Measurements from ENCODE around the gene UBR3. TPM values are rescaled to one million over a fixed set of nuclear protein-coding genes. Genes with fewer than 3 reads are reported as not detected.
"Not testable (repeated sequence)": the region's sequence is repeated elsewhere in the genome, so short reads cannot be mapped to it uniquely, and the experiment has no call there.

Gene UBR3
- polyA plus RNA-seq, 1 donor: 48.3 TPM

DNA sequence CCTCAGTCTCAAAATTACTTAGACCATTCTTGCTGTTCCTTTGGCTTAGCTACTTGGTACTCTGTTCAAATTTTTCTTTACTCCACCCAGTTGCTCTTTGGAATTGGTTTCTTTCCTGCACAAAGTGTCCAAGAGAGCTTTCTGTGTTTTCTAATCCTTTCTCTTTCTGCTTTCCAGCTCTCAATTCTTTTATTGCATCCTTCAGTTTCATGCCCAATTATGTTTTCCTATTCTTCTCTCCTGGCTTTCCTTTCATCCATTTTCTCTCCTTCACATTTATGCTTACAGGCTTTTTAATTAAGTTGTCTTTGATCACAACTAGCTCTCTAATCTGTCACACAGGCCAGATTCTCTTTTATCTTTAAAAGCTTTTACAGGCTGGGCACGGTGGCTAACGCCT is 38.2 kb downstream of the UBR3 start:
- no peak for DNase-seq

DNA sequence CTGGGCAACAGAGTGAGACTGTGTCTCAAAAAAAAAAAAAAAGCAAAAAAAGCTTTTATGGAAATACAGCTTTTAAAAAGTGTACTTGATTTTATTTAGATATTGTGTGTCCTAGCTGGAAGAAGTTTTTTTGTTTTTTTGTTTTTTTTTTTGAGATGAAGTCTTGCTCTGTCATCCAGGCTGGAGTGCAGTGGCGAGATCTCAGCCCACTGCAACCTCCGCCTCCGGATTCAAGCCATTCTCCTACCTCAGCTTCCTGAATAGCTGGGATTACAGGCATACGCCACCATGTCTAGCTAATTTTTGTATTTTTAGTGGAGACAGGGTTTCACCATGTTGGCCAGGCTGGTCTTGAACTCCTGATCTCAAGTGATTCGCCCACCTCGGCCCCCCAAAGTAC is 39.0 kb downstream of the UBR3 start:
- DNase-seq: not testable (repeated sequence)

DNA sequence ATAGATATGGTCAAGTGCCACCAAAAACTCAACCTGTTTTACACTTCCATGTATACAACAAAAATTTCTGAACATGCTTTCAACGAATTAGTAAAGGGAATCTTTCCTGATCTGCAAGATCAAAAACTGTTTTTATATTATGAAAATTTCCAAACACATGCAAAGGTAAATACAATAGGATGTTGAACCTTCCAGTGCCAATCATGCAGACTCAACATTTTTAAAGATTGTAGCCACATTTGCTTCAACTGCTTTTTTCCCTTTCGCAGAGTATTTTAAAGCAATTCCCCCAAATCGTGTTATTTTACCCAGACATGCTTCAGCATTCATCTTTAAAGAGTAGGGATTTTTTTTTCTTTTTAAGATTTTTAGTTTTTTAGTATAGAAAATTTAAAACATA is 40.3 kb downstream of the UBR3 start:
- no peak for DNase-seq

DNA sequence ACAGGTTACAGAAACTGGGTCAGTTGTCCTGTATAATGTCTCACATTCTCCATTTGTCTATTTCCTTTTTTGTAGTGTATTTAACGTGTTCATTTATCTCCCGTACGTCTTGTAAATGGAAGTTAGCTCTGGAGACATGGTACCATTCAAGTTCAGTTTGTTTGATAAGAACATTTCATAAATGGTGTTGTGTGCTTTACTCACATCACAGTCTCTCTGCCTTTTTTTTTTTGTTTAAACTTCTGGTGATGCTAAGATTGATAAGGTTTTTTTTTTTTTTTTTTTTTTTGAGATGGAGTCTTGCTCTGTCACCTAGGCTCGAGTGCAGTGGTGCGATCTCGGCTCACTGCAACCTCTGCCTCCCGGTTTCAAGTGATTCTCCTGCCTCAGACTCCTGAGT is 41.7 kb downstream of the UBR3 start:
- DNase-seq: no peak

DNA sequence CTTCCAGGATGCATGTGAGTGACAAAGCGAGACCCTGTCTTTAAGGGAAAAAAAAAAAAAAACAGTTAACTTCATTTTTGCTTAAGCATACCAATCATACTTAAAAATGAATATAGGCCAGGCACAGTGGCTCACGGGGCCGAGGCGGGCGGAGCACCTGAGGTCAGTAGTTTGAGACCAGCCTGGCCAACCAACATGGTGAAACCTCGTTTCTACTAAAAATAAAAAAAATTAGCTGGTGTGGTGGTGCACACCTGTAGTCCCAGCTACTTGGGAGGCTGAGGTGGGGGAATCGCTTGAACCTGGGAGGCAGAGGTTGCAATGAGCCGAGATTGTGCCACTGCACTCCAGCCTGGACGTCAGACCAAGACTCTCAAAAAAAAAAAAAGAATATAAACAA is 44.1 kb downstream of the UBR3 start:
- DNase-seq: not testable (repeated sequence)

DNA sequence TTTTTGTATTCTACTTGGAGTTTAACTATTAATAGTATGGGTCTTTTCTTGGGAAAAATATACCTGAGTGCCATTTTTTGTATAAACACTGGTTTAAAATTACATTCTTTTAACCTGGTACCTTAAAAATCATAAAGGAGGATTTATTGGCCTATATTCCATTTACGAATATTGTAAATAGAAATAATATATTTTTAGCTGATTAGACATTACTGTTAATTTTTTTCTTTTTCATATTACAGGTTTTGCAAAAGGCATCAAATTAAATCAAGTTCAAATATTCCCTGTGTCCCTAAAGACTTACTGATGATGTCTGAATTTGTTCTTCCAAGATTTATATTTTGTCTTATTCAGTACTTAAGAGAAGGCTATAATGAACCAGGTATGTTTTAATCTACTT is 44.7 kb downstream of the UBR3 start:
- no peak for DNase-seq

DNA sequence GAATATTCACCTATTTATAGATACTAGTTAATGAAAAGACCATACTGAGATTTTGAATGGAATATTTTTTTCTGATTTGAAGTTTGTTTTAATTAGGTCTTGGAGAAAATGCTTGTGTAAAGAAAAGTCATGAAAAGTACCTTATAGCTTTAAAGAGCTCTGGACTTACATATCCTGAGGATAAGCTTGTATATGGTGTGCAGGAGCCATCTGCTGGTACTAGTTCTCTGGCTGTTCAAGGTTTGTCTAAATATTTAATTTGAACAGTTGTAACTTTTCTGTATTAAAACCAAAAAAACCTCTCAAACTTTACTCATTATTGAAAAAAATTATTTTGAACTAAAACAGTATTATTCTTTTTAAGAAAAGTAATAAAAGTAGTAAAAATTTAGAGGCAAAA is 50.1 kb downstream of the UBR3 start:
- no peak for DNase-seq

DNA sequence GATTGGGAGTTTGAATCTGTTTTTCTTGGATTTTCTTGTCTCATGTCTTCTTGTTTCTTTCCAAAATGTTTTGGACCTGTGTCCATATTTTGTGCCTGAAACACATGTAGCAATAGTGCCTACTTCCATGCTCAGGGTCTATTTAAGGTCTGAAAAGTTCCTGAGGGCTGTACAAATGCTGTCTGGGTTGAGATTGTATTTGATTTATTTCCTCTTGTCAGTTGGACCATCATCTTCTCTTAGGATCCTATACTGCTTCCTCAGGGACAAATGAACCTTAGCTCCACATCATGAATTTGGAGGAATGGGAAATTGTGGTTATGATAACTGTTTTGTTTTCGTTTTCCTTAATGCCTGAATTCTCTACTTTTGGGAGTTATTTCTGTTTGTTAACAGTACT is 59.9 kb downstream of the UBR3 start:
- DNase-seq: no peak

DNA sequence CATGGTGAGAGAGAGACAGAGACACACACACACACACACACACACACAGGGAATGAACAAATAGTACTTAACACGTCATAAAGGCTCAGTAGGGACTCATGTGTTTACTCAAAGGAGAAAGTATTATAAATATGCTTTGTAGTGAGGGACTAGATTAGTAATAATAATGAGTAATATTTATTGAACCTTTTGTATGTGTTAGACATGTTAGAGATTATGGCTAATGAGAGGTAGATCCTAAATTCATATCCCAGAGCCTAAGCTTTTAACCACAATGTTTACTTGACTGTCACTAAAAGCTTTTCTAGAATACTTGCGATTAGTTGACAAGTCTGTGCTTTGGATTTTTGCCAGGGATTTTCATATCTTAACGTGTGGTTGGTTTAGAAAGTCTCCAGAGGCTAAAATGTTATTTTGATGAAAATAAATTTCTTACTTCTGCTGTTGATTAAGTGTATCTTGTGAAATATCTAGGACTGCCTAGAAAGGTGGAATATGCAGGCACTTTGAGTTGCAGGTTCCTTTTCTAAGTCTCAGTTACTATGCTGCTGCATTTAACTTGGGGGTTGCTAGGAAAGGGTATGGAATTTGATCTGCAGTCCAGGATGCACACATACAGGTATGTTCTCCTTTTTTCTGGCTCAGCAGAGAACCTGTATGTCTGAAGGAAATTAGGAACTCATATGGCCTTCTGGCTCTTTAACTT is 64.5 kb downstream of the UBR3 start:
- no peak for DNase-seq

DNA sequence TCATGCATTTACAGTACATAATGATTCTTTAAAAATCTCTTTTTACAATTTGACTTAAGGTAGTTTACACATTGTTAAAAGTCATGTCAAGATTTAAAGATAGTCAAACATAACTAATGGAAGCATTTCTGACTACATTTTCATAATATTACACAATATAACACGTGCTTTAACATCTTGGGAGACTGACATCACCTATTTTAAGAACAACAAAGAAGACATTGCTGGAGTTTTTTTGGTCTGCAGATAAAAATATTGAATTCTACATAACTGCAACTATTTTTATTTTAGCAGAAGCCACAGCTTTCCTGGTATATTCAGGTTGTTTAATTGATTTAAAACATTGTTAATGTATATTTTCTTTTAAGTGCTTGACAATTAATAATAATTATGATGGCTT is 65.7 kb downstream of the UBR3 start:
- no peak for DNase-seq

DNA sequence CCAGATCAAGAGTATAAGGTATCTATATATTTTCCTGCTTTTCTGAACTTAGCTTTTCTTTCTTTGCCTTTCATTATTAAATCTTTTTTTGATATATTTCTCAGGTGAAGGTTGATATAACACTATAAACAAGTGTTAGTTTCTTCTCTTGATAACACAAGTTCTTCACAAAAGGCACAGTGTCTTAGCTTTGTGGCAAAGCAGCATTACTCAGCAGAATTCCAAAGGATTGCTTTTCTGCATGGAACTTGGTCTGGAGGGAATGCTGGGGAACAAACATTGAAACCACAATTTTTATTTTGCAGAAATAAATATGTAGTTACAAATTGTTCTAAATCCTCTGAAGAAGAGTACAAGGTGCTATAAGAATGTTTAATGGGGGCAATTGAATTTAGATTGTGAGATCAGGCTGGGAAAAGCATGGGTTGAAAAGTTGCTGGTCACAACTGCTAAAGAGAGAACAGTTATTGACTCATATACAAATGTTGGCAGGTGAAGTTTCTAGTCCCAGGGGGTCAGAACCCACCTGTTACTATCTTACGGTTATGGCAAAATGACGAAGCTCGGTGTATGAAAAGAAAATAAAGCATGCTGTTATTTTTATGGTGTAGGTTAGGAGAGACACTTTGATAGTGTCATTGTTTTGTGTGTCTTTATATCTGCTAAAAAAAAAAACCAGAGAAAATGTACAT is 68.2 kb downstream of the UBR3 start:
- no peak for DNase-seq

DNA sequence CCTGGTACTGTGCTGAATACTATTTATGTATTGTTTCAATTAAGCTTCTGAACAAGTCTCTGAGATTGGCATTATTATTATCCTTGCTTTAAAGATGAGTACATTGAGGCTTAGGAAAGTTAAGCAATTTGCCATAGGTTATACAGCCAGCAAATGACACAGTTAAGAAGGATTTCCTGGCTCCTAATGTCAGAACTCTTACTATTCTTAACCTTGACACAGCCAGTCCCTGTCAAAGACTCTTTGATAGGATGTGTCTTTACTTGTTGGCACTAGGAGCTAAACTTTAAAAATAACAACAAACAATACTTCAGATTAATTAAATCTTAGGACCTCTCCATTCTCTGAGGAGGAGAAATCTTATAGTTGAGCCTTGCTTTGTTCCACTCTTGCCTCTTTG is 70.6 kb downstream of the UBR3 start:
- no peak for DNase-seq

DNA sequence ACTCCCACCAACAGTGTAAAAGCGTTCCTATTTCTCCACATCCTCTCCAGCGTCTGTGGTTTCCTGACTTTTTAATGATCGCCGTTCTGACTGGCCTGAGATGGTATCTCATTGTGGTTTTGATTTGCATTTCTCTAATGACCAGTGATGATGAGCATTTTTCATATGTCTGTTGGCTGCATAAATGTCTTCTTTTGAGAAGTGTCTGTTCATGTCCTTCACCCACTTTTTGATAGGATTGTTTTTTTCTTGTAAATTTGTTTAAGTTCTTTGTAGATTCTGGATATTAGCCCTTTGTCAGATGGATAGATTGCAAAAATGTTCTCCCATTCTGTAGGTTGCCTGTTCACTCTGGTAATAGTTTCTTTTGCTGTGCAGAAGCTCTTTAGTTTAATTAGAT is 72.8 kb downstream of the UBR3 start:
- DNase-seq: not testable (repeated sequence)

DNA sequence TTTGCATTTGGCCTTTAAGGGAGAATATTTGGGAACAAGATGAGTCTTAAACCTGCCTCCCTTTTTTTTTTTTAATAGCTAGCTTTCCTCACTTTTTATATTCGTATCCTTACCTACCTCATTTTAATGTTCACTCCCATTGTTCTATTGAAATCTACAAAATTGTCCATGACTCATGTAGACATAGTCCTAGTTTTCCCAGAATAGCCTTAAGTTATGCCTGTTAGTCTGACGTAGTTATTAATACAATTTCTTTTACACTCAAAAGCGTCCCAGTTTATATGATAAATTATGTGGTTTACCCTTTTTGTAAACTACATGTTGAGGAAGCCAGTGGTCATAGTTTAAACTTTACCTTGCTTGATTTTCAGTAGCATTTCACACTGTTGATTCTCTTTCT is 73.4 kb downstream of the UBR3 start:
- DNase-seq: no peak

DNA sequence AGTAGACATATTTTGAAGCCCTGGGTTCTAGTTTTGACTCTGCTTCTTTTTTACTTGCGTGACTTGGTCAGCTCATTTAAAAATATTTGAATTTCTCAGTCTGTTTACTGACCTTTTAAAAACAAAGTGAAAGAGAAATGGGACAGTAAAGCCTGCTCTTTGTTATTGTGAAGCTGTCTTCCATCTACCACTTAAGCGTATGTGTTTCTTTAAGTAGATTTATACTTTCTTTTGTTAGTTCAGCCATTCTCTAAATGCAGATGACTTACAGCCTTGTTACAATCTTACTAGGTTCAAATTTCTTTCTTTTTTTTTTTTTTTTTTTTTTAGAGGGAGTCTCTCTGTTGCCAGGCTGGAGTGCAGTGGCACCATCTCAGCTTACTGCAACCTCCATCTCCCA is 79.5 kb downstream of the UBR3 start:
- DNase-seq: no peak

DNA sequence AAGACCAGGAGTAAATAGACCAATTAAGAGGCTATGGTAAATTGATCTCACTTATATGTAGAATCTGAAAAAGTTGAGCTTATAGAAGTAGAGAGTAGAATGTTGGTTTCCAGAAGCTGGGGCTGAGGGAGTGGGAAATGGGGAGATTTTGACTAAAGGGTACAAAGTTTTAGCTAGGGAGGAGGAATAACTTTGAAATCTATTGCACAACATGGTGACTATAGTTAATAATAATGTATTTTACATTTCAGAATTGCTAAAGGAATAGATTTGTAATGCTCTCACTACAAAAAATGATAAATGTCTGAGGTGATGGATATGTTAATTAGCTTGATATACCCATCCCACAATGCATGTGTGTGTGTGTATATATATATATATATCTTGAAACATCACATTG is 82.1 kb downstream of the UBR3 start:
- DNase-seq: no peak

DNA sequence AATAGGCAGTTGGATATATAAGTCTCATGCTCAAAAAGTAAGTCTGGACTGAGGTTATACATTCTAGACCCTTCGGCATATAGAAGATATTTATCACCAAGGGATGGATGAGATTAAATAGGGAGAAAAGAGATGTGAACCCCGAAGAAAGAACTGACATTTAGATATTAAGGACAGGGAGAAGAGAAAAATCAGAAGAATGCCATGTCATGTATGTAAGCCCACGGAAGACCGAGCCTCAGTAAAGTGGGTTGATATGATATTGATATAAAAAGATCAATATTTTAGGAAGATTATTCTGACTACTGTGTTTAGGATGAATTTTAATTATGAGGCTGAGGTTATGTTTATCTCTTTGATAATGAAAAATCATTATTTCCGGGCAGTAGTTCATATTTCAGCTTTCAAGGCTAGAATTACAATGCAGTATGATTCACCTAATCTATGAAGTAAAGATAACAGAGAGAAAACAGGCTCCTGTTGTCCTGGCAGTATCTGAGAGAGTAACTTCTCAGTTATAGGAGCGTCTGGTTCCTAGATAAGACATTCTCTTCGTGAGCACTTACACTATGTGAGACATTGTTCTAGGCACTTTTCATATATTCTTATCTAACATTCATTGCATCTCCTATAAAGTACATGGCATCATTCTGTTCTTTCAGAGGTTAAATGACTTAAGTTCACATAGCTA is 83.0 kb downstream of the UBR3 start:
- DNase-seq: no peak

DNA sequence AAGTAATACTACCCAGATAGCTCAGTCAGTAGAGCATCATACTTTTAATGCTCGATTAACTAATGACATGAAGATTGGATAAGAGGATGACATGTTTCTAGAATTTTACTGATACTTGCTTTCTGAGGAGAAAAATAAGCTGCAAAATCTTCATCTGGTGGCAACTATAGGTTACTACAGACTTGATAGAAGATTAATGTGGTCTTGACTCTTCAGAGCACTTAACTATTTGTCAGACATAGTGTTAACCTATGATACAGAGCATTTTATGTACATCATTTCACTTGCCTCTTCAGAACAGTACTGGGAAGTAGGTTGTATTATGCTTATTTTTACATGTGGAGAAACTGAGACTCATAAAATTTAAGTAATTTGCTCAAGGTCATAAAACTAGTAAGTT is 83.9 kb downstream of the UBR3 start:
- DNase-seq: no peak

DNA sequence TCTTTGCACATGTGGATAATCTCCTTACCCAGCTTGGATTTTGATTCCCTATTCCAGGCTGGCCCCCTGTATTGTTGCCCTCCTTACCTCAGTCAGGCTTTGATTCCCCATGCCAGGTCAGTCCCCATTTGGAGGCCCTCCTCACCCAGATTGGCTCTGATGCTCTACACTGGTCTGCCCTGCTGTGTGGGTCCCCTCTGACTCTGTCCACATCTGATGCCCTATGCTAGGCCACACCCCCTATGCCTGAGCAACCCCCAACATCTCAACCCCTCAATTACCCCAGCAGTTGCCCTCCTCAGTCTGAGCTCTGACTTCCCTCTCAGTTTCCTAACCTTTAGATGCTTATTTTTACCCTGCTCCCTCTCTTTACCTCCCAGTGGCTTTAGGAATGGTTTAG is 89.4 kb downstream of the UBR3 start:
- DNase-seq: no peak

DNA sequence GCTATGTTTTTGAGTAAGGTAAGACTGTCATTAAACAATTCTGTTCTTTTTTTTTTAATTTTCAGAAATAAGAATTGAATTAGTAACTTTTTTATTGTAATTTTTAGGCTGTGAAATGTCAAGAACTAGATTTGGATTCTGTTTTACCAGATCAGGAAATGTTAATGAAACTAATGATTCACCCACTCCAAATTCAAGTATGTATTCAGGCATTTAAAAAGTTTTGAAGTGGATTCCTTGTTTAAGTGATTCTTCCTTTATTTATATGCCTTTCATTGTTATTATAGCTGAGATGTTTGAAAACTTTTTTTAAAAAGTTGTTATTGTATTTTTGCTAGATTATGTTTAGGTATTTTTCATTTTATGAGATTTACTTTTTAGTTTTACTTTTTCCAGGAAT is 96.7 kb downstream of the UBR3 start:
- no peak for DNase-seq

DNA sequence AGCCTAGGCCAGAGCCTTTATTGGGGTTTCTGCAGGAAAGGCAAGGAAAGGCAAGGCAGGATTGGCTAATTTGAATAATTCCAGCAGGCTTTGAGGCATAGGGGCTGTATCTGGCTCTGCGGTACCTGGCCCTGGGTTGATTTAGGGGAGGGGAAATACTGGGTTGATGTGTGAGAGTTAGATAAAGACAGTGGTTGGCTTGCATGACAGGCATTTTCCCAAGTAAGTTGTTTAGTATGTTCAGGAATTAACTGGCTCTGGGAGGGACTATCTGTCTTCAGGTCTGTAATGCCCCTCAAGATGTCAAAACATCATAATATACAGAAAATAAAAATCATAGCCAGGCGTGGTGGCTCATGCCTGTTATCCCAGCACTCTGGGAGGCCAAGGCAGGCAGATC is 98.7 kb downstream of the UBR3 start:
- no peak for DNase-seq

DNA sequence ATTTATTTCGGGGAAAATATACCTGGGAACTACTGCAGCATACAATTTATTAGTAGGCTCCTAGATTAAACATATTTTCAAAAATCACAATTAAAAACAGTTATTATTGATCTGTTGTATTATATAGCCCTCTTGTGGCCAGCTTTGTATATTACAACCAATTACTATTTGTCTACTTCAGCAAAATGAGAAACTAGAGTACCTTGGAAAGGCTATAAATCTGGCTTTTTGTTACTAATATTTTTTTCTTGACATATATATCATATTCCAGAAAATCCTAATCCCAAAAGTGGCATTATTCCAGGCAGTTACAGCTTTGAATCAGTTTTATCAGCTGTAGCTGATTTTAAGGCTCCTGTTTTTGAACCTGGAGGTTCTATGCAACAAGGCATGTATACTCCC is 101.2 kb downstream of the UBR3 start:
- peak; percentile 21 for DNase-seq

DNA sequence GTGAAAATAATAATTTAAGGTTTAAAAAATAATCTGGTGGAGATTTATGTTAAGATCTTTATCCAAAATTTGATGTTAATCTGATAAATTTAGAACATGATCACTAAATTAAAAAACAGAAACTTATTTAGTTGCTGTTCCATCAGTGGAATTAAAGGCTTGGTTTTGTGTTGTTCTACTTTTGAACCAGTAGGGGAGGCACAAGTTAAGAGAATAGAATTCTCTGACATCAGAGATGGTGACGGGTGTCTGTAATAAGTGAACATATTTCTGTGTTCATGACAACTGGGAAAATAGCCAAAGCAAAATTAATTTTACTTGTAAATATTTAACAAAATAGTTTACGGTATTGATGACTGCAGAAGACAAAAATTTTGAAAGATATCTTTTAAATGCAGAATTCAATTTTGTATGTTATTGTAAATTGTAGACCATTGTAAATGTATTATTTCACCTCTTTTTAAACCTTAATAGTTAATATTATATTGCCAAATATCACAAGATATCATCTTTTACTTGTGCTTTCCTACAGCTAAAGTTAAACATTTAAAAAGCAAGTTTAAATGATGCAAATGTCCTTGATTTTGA is 106.0 kb downstream of the UBR3 start:
- DNase-seq: peak; percentile 5
